Neural progenitor cell (in vitro differentiated cells): ENCODE results near the gene MISP3. TPM values are rescaled to one million over a fixed set of nuclear protein-coding genes. Genes with fewer than 3 reads are reported as not detected.

Experiments
- DNase-seq: peaks from one replicate; pipeline ENCODE4 v3.0.0-alpha.2; 2016; ENCODE audit warnings: low spot score
- H2AFZ ChIP-seq: fragments of 200-600 bp; sonication (generic); replicated peaks from 2 replicates; pipeline ENCODE4 v1.6.1; 2016; ENCODE audit warnings: antibody characterized with exemption
- H3F3A ChIP-seq: fragments of 200-600 bp; sonication (generic); 2 replicates; pipeline ENCODE4 v1.6.1; 2016; ENCODE audit warnings: antibody characterized with exemption, low read depth
- H3K27ac ChIP-seq: fragments of 200-600 bp; sonication (generic); 2 replicates; pipeline ENCODE4 v1.5.1; 2016; ENCODE audit warnings: mild to moderate bottlenecking
- H3K27me3 ChIP-seq: fragments of 200-600 bp; sonication (generic); 2 replicates; pipeline ENCODE4 v1.6.1; 2016; ENCODE audit warnings: mild to moderate bottlenecking, moderate library complexity
- H3K36me3 ChIP-seq: fragments of 200-600 bp; sonication (generic); 2 replicates; pipeline ENCODE4 v1.5.1; 2016
- H3K4me1 ChIP-seq: fragments of 200-600 bp; sonication (generic); 2 replicates; pipeline ENCODE4 v1.6.1; 2016; ENCODE audit warnings: mixed run types
- H3K4me2 ChIP-seq: fragments of 200-600 bp; sonication (generic); 2 replicates; pipeline ENCODE4 v1.6.1; 2016
- H3K4me3 ChIP-seq: fragments of 200-600 bp; sonication (generic); 2 replicates; pipeline ENCODE4 v1.5.1; 2016
- H3K79me2 ChIP-seq: fragments of 200-600 bp; sonication (generic); 2 replicates; pipeline ENCODE4 v1.6.1; 2016; ENCODE audit warnings: low read depth
- H3K9ac ChIP-seq: fragments of 200-600 bp; sonication (generic); 2 replicates; pipeline ENCODE4 v1.6.1; 2016
- H3K9me3 ChIP-seq: fragments of 200-600 bp; sonication (generic); 2 replicates; pipeline ENCODE4 v1.5.1; 2016; ENCODE audit warnings: low read depth
- H4K20me1 ChIP-seq: fragments of 200-600 bp; sonication (generic); 2 replicates; pipeline ENCODE4 v1.6.1; 2016; ENCODE audit warnings: low read depth
- H3K27ac Mint-ChIP-seq: 3 replicates; pipeline ENCODE4 v1.8.0; 2021; ENCODE audit warnings: mixed read lengths
- H3K27me3 Mint-ChIP-seq: 2 replicates; pipeline ENCODE4 v1.8.0; 2022; ENCODE audit warnings: low read depth, mild to moderate bottlenecking, inconsistent platforms, moderate library complexity, mixed read lengths; ENCODE audit not compliant: insufficient read depth
- H3K36me3 Mint-ChIP-seq: 3 replicates; pipeline ENCODE4 v1.8.0; 2021; ENCODE audit warnings: mixed read lengths
- H3K4me1 Mint-ChIP-seq: 3 replicates; pipeline ENCODE4 v1.8.0; 2021; ENCODE audit warnings: mixed read lengths
- H3K4me3 Mint-ChIP-seq: 3 replicates; pipeline ENCODE4 v1.8.0; 2021; ENCODE audit warnings: mild to moderate bottlenecking, moderate library complexity, mixed read lengths
- H3K9me3 Mint-ChIP-seq: 3 replicates; pipeline ENCODE4 v1.8.0; 2020; ENCODE audit warnings: mixed read lengths
- CTCF ChIP-seq: fragments of 200-600 bp; sonication (generic); IDR thresholded peaks from 2 replicates; pipeline ENCODE4 v1.5.1; 2017; ENCODE audit warnings: antibody characterized with exemption, mild to moderate bottlenecking
- EZH2 ChIP-seq: fragments of 200-600 bp; sonication (generic); IDR thresholded peaks from 2 replicates; pipeline ENCODE4 v1.6.1; 2017; ENCODE audit warnings: antibody characterized with exemption, mild to moderate bottlenecking, moderate library complexity
- EZH2phosphoT487 ChIP-seq: fragments of 200-600 bp; sonication (generic); IDR thresholded peaks from 2 replicates; pipeline ENCODE4 v1.6.1; 2017; ENCODE audit warnings: antibody characterized with exemption
- total RNA-seq: library from RNA; depleted of rRNA; stranded (reverse); fragments of >200 nt; gene quantifications from 2 replicates; pipeline ENCODE4 v1.2.3, GENCODE V29; 2015; ENCODE audit warnings: low replicate concordance

Gene MISP3
- total RNA-seq, 1 donor from 2014 or later = not detected

GRCh38 chr19:14119146-14119545 lies 46.6 kb downstream of the MISP3 start:
- H3K79me2 ChIP-seq = peaks cover 20% of the 10 kb centered on the region
- H3K27me3 ChIP-seq = no peaks in the 10 kb centered on the region
- H3K4me3 ChIP-seq = peak overlapping the region; percentile 49
- H3K9me3 ChIP-seq = no peaks in the 10 kb centered on the region
- H4K20me1 ChIP-seq = peaks cover 31% of the 10 kb centered on the region
- H3K4me1 ChIP-seq = peaks cover 23% of the 10 kb centered on the region
- H3K27ac ChIP-seq = peak overlapping the region; percentile 87
- Mint-ChIP-seq H3K9me3 (no peaks in the 10 kb centered on the region), H3K4me3 (peak overlapping the region; percentile 93), H3K27ac (peak overlapping the region; percentile 96), H3K4me1 (peaks cover 31% of the 10 kb centered on the region), H3K36me3 (peaks cover 5% of the 10 kb centered on the region), H3K27me3 (peaks cover 11% of the 10 kb centered on the region)
- peak overlapping the region; percentile 76 for H3K4me2 ChIP-seq
- H3F3A ChIP-seq = peaks cover 32% of the 10 kb centered on the region
- no peak for TF ChIP-seq EZH2phosphoT487
- H2AFZ ChIP-seq = no peak overlapping the region
- H3K9ac ChIP-seq = peak overlapping the region; percentile 31
- DNase-seq = no peak
- H3K36me3 ChIP-seq = no peaks in the 10 kb centered on the region

GRCh38 chr19:14119644-14120496 lies 47.3 kb downstream of the MISP3 start:
- Mint-ChIP-seq H3K4me3 (peak overlapping the region; percentile 15), H3K9me3 (no peaks in the 10 kb centered on the region), H3K4me1 (peaks cover 31% of the 10 kb centered on the region), H3K27ac (no peak overlapping the region), H3K36me3 (peaks cover 12% of the 10 kb centered on the region), H3K27me3 (peaks cover 11% of the 10 kb centered on the region)
- no peak for DNase-seq
- Histone ChIP-seq H3K27ac (peak overlapping the region; percentile 87), H4K20me1 (peaks cover 24% of the 10 kb centered on the region), H3K36me3 (peaks cover 3% of the 10 kb centered on the region), H3K4me1 (peaks cover 23% of the 10 kb centered on the region), H3K4me3 (no peak overlapping the region), H3K9ac (no peak overlapping the region), H3F3A (peaks cover 32% of the 10 kb centered on the region), H3K9me3 (no peaks in the 10 kb centered on the region), H3K79me2 (peaks cover 20% of the 10 kb centered on the region), H3K27me3 (no peaks in the 10 kb centered on the region), H2AFZ (no peak overlapping the region), H3K4me2 (no peak overlapping the region)
- TF ChIP-seq EZH2phosphoT487 = no peak
- no peak for TF ChIP-seq CTCF
- no peak for TF ChIP-seq EZH2

GRCh38 chr19:14120497-14120780 lies 47.9 kb downstream of the MISP3 start:
- no peak overlapping the region for H3K4me3 Mint-ChIP-seq
- peaks cover 22% of the 10 kb centered on the region for H4K20me1 ChIP-seq
- H3K9me3 ChIP-seq = no peaks in the 10 kb centered on the region
- H3K4me1 Mint-ChIP-seq = peaks cover 31% of the 10 kb centered on the region
- H3K9ac ChIP-seq = no peak overlapping the region
- no peaks in the 10 kb centered on the region for H3K9me3 Mint-ChIP-seq
- H3K36me3 ChIP-seq = peaks cover 7% of the 10 kb centered on the region
- H3K27me3 ChIP-seq = no peaks in the 10 kb centered on the region
- no peak overlapping the region for H3K4me3 ChIP-seq
- peaks cover 32% of the 10 kb centered on the region for H3F3A ChIP-seq
- peaks cover 11% of the 10 kb centered on the region for H3K27me3 Mint-ChIP-seq
- TF ChIP-seq CTCF (no peak), EZH2 (no peak), EZH2phosphoT487 (no peak)
- no peak overlapping the region for H3K4me2 ChIP-seq
- peaks cover 23% of the 10 kb centered on the region for H3K4me1 ChIP-seq
- peaks cover 13% of the 10 kb centered on the region for H3K36me3 Mint-ChIP-seq
- H3K27ac ChIP-seq = no peak overlapping the region
- no peak for DNase-seq
- no peak overlapping the region for H2AFZ ChIP-seq
- peaks cover 19% of the 10 kb centered on the region for H3K79me2 ChIP-seq
- no peak overlapping the region for H3K27ac Mint-ChIP-seq

- peaks cover 4% of the 10 kb centered on the region for H4K20me1 ChIP-seq
- H3K27me3 ChIP-seq = no peaks in the 10 kb centered on the region
- no peak overlapping the region for H3K4me2 ChIP-seq
- H3K9me3 ChIP-seq = no peaks in the 10 kb centered on the region
- Mint-ChIP-seq H3K9me3 (no peaks in the 10 kb centered on the region), H3K27me3 (peaks cover 6% of the 10 kb centered on the region), H3K4me1 (peaks cover 16% of the 10 kb centered on the region), H3K27ac (no peak overlapping the region), H3K4me3 (no peak overlapping the region), H3K36me3 (peaks cover 15% of the 10 kb centered on the region)
- peaks cover 28% of the 10 kb centered on the region for H3F3A ChIP-seq
- no peaks in the 10 kb centered on the region for H3K79me2 ChIP-seq
- H2AFZ ChIP-seq = no peak overlapping the region
- no peak for DNase-seq
- H3K36me3 ChIP-seq = peaks cover 7% of the 10 kb centered on the region
- peaks cover 14% of the 10 kb centered on the region for H3K4me1 ChIP-seq
- no peak overlapping the region for H3K4me3 ChIP-seq
- no peak overlapping the region for H3K9ac ChIP-seq
- TF ChIP-seq EZH2phosphoT487 (no peak), CTCF (no peak), EZH2 (no peak)
- no peak overlapping the region for H3K27ac ChIP-seq
These were observed 50.3 kb downstream of the MISP3 start for GRCh38 chr19:14122924-14123323.
